IPS-18c (cell line): ENCODE data around the gene UNC5C.

Source experiments
- H3K4me3 ChIP-seq: 2 replicates; pipeline ENCODE4 v1.7.0; 2013; ENCODE audit warnings: low read depth, mild to moderate bottlenecking, low read length, moderate library complexity; ENCODE audit not compliant: insufficient read depth
- H3K9me3 ChIP-seq: one replicate; pipeline ENCODE4 v1.6.1; 2013; ENCODE audit warnings: mild to moderate bottlenecking, low read length, moderate library complexity; ENCODE audit not compliant: control insufficient read depth, insufficient read depth

Gene UNC5C

DNA sequence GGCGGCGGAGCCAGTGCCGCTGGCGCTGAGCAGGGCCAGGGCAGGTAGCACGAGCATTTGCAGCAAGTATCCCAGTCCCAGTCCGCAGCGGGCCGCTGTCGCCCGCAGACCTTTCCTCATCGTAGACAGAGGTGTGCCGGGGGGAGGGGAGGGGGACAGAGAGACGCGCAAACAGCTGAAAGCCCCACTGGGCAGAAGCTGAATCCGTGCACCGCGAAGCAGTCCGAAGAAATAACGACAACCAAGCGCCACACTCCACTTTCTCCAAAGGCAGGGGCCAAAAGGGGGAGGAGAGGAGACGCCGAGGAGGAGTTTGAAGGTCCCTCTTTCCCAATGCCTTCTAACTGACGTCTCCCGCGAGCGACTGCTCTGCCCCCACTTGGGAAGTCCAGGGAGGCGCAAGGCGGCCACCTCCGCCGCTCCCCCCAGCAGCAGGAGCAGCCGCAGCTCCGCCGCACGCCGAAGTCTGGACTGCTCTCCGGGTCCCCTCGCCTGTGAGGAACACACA is at the start of gene UNC5C:
Gene UNC5C, minus strand, starts transcription at position 236 of the 508 bp plus-strand sequence.
- H3K4me3 ChIP-seq: peak within 1 kb of the TSS; percentile 83
- peaks cover 7% of the 10 kb centered on the region for H3K9me3 ChIP-seq

DNA sequence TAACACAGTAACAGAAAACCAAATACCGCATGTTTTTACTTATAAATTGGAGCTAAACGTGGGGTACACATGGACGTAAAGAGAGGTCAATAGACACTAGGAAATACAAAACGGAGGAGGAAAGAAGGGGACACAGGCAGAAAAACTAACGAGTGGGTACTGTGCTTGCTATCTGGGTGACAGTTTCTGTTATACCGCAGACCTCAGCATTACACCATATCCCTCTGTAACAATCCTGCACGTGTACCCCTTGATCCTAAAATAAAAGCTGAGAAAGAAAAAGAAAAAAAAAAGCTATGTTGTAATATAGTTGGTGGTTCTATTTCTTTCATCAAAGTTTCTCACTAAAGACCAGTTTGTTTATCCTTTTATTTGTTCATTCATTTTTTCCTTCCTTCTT is 47.9 kb upstream of the UNC5C start:
- Histone ChIP-seq H3K4me3 (no peak overlapping the region), H3K9me3 (no peaks in the 10 kb centered on the region)

DNA sequence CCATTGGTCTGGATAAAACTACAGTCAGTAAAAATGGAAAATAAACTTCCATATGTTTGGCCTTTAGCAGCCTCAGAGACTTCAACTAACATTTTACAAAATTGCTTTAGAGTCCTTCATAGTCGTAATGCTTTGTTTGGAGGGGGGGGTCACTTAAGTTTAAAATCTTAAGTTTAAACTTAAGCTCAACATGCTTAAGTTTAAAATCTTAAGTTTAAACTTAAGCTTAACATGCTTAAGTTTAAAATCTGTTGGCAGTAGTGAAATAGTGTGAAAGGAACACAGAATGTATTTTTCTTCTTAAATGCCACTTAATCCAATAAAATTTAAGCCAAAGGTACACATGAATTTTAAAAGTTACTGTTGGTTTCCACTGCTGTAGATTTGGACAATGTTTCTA is 45.9 kb upstream of the UNC5C start:
- no peak overlapping the region for H3K4me3 ChIP-seq
- no peaks in the 10 kb centered on the region for H3K9me3 ChIP-seq

DNA sequence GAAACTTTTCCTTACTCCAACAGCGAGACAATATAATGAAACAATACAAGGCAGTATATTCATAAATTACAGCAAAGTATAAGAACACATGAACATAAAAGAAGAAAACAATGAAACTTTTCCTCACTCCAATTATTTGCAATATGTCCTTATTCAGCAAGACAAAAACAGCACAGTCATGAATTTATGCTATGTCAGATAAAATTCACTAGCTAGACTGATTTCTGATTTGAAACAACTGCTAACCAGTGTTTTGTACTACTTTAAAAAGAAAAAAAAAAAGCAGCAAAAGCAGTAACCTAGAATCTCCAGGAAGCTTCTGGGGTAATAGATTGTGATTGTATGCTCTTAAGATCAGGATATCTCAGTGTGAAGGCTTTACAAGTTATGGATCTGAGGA is 45.2 kb upstream of the UNC5C start:
- no peak overlapping the region for H3K4me3 ChIP-seq
- H3K9me3 ChIP-seq: no peaks in the 10 kb centered on the region

DNA sequence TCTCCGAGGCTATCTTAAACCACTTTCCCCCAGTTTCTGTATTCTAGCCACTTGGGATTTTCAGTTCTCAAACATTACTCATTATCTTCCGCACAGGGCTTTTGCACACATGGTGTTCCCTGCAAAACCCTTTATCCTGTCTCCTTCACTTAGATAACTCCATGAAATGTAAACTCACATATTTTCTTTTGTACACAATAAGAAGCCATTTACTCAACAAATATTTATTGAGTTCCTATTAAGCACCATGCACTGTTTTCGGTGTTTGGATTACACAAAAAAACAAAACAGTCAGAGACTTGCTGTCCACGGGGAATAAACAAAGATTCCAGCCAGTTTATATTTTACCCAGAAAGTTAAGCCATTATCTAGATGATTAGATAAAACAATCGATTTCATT is 42.5 kb upstream of the UNC5C start:
- Histone ChIP-seq H3K9me3 (no peaks in the 10 kb centered on the region), H3K4me3 (no peak overlapping the region)

DNA sequence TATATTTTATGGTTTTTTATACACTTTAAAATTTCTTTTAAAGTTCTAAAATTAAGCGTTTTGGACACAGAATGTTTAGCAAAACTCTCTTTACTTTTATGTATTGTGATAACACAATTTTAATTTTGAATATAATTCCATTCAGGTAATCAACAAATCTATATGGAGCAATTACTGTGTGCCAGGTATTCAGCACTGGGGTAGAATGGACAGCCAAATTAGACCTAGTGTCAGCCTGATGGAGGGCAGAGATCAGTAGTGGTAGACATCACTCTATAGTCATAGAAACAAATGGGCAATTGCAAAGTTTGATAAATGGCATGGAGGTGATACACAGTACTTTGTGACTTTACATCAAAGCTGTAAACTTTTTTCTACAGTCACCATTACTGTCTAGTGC is 41.8 kb upstream of the UNC5C start:
- no peak overlapping the region for H3K4me3 ChIP-seq
- H3K9me3 ChIP-seq: no peaks in the 10 kb centered on the region

DNA sequence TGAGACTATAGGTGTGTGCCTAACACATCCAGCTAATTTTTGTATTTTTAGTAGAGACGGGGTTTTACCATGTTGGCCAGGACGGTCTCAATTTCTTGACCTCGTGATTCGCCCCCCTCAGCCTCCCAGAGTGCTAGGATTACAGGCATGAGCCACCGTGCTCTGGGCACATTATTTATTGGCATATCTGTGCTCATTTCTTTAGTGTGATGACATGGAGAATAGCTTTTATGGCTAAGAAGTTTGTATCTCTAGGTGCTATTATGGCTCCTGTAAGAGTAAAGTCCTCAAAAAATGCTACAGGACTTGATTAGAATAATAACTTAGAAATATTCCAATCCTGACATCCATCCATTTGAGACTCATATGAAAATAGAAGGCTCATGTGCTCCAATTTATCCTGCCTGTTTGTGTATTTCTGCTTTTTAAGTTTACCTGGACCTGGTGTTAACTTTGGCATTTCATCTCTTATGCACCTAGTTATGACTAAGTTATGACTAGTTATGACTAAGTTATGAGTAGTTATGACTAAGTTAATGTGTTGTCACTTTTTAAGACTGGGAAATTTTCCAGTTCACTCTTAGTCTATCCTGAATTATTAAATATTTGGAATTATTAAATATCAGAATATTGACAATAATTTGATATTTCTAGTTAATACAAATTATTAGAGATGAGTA is 36.4 kb upstream of the UNC5C start:
- Histone ChIP-seq H3K9me3 (no peaks in the 10 kb centered on the region), H3K4me3 (no peak overlapping the region)

DNA sequence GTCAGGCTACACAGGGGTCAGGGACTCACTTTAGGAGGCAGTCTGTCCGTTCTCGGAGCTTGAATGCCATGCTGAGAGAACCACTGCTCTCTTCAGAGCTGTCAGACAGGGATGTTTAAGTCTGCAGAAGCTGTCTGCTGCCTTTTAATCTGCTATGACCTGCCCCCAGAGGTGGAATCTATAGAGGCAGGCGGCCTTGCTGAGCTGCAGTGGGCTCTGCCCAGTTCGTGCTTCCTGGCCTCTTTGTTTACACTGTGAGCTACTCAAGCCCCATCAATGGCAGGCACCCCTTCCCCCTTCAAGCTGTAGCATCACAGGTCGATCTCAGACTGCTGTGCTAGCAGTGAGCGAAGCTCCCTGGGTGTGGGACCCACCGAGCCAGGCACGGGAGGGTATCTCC is 31.5 kb upstream of the UNC5C start:
- H3K4me3 ChIP-seq: no peak overlapping the region
- H3K9me3 ChIP-seq: no peaks in the 10 kb centered on the region

DNA sequence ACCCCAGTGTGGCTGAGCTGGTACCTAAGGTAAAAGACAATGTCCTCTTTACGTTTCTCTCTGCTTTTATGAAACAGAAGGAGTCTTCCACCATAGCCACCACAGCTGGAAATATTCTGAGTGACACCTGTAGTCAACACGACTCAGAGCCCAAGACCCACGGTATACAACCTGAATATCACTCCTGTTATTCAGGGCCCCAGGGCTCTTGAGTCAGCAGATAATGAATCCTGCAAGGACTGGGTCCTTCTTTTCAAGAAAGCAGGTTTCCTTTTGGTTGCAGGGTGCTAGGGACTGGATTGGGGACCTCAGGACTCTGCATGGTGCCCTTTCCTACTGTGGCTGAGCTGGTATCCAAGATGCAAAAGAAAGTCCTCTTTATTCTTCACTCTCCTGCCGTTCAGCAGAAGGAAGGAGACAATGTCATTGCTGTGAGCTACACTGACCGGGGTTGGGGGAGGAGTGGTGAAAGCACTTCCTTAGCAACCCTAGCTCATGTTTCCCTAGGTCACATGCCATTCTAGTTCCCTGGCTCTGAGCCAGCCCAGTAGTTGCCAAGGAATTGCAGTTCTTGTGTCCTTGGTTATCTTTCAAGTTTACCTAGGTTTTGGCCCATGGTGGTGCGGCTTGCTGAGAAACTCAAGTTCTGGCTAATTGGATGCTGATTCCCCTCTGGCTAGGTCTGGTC is 23.7 kb upstream of the UNC5C start:
- H3K4me3 ChIP-seq: no peak overlapping the region
- no peaks in the 10 kb centered on the region for H3K9me3 ChIP-seq

DNA sequence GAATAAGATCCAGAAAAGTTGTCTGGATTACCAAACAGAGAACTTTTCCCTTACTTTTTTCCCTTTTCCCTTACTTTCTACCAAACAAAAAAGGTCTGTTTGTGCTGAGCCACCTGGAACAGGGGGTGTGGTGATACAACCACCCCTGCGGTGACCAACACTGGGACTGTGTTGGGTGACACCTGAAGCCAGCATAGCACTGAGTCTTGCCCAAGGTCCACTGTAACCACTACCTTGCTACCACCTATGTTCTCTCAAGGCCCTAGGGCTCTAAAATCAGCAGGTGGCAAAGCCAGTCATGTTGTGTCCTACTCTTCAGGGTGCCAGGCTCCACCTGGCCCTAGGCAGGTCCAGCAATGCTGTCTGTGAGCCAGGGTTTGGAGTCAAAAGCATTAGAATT is 22.8 kb upstream of the UNC5C start:
- no peaks in the 10 kb centered on the region for H3K9me3 ChIP-seq

DNA sequence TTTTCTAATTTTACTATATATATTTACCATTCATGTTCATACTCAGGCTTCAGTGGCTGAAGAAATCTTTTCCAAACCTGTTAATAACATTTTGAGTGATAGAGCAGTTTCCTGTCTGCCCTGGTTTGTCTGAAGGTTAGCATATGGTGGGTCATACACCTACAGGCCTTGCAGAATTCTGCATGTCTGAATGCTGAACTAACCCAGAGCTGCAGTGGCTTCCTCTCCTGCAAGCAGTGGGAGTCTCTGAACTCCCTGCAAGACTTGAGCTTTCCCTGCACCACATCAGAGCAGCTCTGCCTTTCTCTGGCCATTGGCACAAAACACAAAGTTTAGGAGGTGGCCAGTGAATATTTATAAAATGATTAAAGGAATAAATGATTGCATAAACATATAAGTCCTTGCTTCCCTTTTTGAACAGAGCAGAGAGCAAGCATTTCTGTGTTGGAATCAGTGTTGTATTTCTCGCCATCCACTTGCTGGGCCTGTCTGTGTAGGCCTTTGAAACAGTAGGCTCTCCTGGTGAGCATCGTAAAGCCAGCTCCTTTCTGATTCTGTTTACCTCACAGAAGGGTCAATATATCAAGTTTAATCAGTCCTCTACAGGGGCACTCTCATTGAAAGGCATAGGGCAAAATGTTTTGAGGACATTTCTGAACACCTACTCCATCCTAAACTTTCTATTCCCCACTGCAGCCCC is 15.0 kb upstream of the UNC5C start:
- H3K9me3 ChIP-seq: no peaks in the 10 kb centered on the region
- no peak overlapping the region for H3K4me3 ChIP-seq

More for the DNA sequence above, 22.8 kb upstream of the UNC5C start:
- no peak overlapping the region for H3K4me3 ChIP-seq

DNA sequence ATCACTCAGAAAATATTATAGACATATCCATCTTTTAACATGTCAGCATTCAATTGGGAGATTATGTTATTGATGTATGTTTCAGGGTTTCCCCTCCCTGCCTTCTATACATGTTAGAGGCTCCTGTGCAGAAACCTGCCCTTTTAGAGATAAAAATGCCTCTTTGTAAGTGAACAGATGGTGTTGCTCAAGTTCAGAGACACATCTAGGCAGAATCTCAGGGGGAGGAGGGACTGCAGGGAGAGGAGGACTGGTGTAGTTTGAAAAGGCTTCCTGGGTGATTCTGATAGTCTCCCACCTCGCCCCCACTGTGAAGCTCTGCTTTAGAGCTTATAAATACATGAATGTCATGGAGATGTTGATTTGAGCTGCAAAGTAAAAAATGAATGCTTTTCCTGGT is 12.0 kb upstream of the UNC5C start:
- Histone ChIP-seq H3K4me3 (no peak overlapping the region), H3K9me3 (no peaks in the 10 kb centered on the region)

DNA sequence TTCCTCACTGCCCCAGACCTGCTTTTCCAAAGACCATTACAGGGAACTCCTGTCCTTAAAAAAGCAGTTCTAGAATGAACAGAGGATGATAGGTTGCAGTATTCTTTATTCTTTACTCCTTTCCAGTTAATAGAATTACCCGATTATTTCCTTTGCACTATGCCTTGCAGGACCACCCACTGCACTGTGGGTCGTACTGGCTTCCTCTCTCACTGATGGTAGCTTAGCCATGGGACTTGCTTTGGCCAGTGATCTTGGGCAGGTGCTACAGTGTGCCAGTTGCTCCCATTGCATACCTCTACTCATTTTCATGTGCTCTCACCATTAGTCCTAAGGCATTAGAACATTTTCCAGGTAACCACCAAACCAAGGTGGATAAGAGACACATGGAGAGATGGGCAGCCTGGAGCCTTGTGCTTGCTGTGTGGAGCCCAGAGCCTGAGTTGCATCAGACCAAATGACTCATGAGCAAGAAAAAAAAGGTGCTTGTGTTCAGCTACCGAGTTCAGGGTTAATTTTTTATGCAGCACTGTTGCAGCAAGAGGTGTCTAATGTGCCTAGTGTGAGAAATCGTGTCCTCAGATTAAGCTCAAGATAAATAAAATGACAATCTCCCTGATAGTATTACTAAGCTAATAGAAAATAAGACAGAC is 7.6 kb upstream of the UNC5C start:
- no peaks in the 10 kb centered on the region for H3K9me3 ChIP-seq
- no peak overlapping the region for H3K4me3 ChIP-seq

DNA sequence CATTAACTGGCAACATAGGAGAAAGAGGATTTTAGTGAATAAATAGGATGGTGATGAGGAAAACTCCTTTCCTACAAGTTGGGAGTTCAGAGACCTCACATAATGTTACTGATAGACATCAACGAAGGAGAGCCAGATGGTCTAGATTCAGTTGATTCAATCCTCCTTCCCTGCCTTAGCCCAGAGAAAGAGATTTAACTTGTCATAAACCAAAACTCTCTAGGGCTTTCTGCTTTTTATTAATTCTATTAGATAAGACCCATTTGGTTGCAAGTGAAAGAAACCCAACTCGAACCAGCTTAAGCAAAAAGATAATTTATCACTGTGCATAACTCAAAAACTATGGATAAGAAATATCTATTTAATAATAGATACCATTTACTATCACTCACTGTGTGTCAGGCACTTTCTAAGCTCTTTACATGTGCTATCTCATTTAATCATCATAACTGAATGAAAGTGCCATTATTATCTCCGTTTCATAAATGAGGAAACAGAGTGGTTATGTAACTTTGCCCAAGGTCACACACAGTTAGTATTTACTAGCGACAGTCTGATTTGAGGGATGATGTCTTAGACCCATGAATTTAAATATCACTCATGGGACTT is 4.3 kb upstream of the UNC5C start:
- no peak overlapping the region for H3K4me3 ChIP-seq
- peaks cover 7% of the 10 kb centered on the region for H3K9me3 ChIP-seq

DNA sequence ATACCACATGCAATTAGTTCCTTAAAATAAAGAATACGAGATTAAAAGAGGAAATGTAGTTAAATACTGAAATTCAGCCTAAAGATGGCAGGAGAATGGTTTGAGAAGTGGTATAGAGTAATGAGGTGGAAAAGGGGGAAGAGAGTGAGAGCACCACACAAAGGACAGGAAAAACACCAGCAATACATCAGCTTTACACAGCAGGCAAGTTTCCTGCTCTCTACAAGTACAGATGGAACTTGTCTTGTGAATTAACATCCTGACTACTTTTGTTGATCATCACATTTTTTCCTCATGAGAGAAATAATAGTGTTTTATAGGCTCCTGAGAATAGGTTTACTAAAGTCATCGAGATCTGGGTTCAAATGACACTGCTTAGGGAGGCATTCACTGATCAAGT is 2.9 kb upstream of the UNC5C start:
- peaks cover 7% of the 10 kb centered on the region for H3K9me3 ChIP-seq
- H3K4me3 ChIP-seq: no peak overlapping the region

DNA sequence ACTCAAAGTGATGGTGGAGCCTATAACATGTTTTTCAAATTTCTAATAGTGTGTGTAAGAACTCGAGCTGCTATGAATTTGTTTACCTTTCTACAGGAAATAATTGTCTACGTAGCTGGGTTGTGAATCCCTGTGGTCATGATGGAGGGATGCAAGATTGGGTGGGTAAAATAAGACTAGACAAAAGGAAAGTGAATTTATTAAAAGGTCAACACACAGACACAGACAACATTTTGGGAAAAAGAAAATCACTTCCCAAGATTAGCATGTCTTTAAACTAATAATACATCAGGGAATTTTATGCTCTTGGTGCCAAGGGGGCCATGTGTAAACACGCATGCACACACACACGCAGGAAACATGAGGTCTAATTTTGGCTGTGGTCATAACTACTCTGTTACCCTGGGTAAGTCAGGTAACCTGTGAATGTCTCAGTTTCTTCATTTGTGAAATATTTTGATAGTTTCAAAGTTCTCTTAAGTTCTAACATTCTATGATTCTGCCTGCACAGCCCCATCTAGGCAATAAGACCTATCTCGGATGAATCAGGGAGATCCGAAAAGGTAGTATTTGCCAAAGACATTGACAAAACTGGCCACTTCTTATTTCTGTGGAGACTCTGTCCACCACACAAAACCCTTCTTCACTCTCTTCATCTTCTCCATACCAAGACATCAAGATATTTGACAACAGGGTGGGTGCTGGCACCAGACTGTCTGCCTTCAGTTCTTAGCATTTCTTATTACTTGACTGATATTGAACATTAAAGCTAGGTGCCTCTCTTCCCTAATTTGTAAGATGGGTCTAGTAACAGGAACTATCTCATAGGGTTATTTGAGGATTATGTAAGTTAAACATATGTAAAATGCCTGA is 1.6 kb upstream of the UNC5C start:
- H3K4me3 ChIP-seq: peak overlapping the region; percentile 83; the same call in 1 of the 2 replicates

More for the DNA sequence above, 1.6 kb upstream of the UNC5C start:
- H3K9me3 ChIP-seq: peaks cover 7% of the 10 kb centered on the region
